Measurements from ENCODE around the gene PI4K2B. TPM values are rescaled to one million over a fixed set of nuclear protein-coding genes. Genes with fewer than 3 reads are reported as not detected.

Gene PI4K2B
- total and polyA plus RNA-seq, 2 experiments from 2014 or later, result 6.7 to 21.4 TPM

DNA sequence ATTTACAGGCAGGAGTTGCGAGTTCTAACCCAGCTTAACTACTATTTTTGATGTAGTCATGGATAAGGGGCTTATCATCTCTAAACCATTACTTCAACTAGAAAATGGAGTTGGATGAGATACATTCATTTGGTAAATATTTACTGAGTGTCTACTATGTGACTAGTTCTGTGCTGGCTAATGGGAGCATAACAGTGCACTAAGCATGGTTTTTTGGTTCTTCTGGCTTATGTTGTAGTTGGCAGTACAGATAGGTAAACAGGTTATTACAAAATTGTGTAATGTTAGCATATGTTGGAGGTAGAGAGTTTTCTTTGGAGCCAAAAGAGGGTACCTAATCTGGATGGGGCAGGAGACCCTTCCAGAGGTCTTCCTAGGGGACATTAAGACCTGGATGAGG, 25.8 kb upstream of the PI4K2B start:
- Histone ChIP-seq H2AFZ (no peak overlapping the region), H3K4me3 (no peak overlapping the region), H3F3A (replicated peaks; ENCODE audit: low read depth) (no peaks in the 10 kb centered on the region), H3K27me3 (ENCODE audit: insufficient read depth) (no peaks in the 10 kb centered on the region), H3K4me1 (ENCODE audit: insufficient read depth) (peaks cover 19% of the 10 kb centered on the region), H3K79me2 (replicated peaks; ENCODE audit: insufficient read depth) (no peaks in the 10 kb centered on the region), H3K36me3 (ENCODE audit: insufficient read depth) (0 out of 2 replicates have a peak, but pooled peaks cover 3% of the 10 kb centered on the region), H3K4me2 (no peak overlapping the region), H4K20me1 (replicated peaks; ENCODE audit: insufficient read depth) (no peaks in the 10 kb centered on the region), H3K9me2 (ENCODE audit: insufficient read depth) (peaks cover 38% of the 10 kb centered on the region), H3K27ac (ENCODE audit: low read depth) (no peak overlapping the region)
- Mint-ChIP-seq H3K4me3 (no peak overlapping the region), H3K4me1 (peaks cover 19% of the 10 kb centered on the region), H3K27ac (no peak overlapping the region), H3K27me3 (ENCODE audit: insufficient read depth, low read depth, poor library complexity) (peaks cover 1% of the 10 kb centered on the region), H3K9me3 (peaks cover 13% of the 10 kb centered on the region; the same call in 2 of the 3 replicates), H3K36me3 (ENCODE audit: low read depth) (peaks cover 10% of the 10 kb centered on the region)
- no peak for DNase-seq (ENCODE audit: low spot score)
- ATAC-seq, result no peak
- TF ChIP-seq NANOG (IDR thresholded peaks at IDR 0.05; ENCODE audit: borderline replicate concordance) (no peak), CREB1 (CRISPR knock-in tag; IDR thresholded peaks at IDR 0.05; ENCODE audit: low read depth) (no peak), JUNB (IDR thresholded peaks at IDR 0.05; ENCODE audit: unreplicated experiment) (no peak), POLR2AphosphoS5 (IDR thresholded peaks at IDR 0.05; ENCODE audit: low read depth) (no peak), EZH2 (IDR thresholded peaks at IDR 0.05; ENCODE audit: low read depth, unreplicated experiment) (no peak), EZH2phosphoT487 (IDR thresholded peaks at IDR 0.05; ENCODE audit: unreplicated experiment) (no peak), ZNF331 (CRISPR knock-in tag; IDR thresholded peaks at IDR 0.05; ENCODE audit: low read depth) (no peak), STAT1 (IDR thresholded peaks at IDR 0.05; ENCODE audit: unreplicated experiment) (no peak)
- TF ChIP-seq, protein P1, sequence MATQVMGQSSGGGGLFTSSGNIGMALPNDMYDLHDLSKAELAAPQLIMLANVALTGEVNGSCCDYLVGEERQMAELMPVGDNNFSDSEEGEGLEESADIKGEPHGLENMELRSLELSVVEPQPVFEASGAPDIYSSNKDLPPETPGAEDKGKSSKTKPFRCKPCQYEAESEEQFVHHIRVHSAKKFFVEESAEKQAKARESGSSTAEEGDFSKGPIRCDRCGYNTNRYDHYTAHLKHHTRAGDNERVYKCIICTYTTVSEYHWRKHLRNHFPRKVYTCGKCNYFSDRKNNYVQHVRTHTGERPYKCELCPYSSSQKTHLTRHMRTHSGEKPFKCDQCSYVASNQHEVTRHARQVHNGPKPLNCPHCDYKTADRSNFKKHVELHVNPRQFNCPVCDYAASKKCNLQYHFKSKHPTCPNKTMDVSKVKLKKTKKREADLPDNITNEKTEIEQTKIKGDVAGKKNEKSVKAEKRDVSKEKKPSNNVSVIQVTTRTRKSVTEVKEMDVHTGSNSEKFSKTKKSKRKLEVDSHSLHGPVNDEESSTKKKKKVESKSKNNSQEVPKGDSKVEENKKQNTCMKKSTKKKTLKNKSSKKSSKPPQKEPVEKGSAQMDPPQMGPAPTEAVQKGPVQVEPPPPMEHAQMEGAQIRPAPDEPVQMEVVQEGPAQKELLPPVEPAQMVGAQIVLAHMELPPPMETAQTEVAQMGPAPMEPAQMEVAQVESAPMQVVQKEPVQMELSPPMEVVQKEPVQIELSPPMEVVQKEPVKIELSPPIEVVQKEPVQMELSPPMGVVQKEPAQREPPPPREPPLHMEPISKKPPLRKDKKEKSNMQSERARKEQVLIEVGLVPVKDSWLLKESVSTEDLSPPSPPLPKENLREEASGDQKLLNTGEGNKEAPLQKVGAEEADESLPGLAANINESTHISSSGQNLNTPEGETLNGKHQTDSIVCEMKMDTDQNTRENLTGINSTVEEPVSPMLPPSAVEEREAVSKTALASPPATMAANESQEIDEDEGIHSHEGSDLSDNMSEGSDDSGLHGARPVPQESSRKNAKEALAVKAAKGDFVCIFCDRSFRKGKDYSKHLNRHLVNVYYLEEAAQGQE (IDR thresholded peaks at IDR 0.05; ENCODE audit: unreplicated experiment), result no peak

DNA sequence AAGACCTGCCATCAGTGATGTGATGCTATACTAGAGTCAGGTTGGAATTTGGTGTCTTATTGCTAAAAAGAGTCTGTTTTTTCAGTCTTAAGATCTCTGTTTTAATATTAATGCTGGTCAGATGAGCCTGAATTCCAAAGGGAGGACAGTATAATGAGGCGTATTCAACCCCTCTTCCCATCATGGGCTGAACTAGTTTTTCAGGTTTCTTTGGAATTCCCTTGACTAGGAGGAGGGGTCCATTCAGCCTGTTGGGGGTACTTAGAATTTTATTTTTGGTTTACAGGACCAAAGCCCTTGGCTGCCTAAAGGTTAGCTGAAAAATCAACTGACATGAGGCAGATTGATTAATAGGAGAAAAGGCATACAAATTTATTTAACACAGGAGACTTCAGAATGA, 24.1 kb upstream of the PI4K2B start:
- no peaks in the 10 kb centered on the region for H3K79me2 ChIP-seq (replicated peaks; ENCODE audit: insufficient read depth)
- Mint-ChIP-seq H3K27ac (peak overlapping the region; percentile 65; the same call in 1 of the 2 replicates), H3K4me3 (no peak overlapping the region), H3K9me3 (peaks cover 13% of the 10 kb centered on the region; the same call in 2 of the 3 replicates), H3K27me3 (ENCODE audit: insufficient read depth, low read depth, poor library complexity) (peaks cover 1% of the 10 kb centered on the region), H3K36me3 (ENCODE audit: low read depth) (peaks cover 10% of the 10 kb centered on the region), H3K4me1 (peaks cover 19% of the 10 kb centered on the region)
- peak overlapping the region; percentile 11; the same call in 1 of the 2 replicates for H3K4me2 ChIP-seq
- no peak overlapping the region for H2AFZ ChIP-seq
- peak; percentile 91 for ATAC-seq
- H3F3A ChIP-seq (replicated peaks; ENCODE audit: low read depth), result no peaks in the 10 kb centered on the region
- H3K9me2 ChIP-seq (ENCODE audit: insufficient read depth), result peaks cover 36% of the 10 kb centered on the region
- no peaks in the 10 kb centered on the region for H3K27me3 ChIP-seq (ENCODE audit: insufficient read depth)
- peaks cover 19% of the 10 kb centered on the region for H3K4me1 ChIP-seq (ENCODE audit: insufficient read depth)
- peak; percentile 79 for DNase-seq (ENCODE audit: low spot score)
- peak overlapping the region; percentile 12; the same call in 1 of the 2 replicates for H3K27ac ChIP-seq (ENCODE audit: low read depth)
- no peak overlapping the region for H3K4me3 ChIP-seq
- H4K20me1 ChIP-seq (replicated peaks; ENCODE audit: insufficient read depth), result no peaks in the 10 kb centered on the region
- 0 out of 2 replicates have a peak, but pooled peaks cover 3% of the 10 kb centered on the region for H3K36me3 ChIP-seq (ENCODE audit: insufficient read depth)
- no peak for TF ChIP-seq JUNB (IDR thresholded peaks at IDR 0.05; ENCODE audit: unreplicated experiment)
- TF ChIP-seq, protein P2, sequence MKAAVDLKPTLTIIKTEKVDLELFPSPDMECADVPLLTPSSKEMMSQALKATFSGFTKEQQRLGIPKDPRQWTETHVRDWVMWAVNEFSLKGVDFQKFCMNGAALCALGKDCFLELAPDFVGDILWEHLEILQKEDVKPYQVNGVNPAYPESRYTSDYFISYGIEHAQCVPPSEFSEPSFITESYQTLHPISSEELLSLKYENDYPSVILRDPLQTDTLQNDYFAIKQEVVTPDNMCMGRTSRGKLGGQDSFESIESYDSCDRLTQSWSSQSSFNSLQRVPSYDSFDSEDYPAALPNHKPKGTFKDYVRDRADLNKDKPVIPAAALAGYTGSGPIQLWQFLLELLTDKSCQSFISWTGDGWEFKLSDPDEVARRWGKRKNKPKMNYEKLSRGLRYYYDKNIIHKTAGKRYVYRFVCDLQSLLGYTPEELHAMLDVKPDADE (IDR thresholded peaks at IDR 0.05), result no peak
- TF ChIP-seq EZH2 (IDR thresholded peaks at IDR 0.05; ENCODE audit: low read depth, unreplicated experiment), result no peak
- TF ChIP-seq POLR2AphosphoS5 (IDR thresholded peaks at IDR 0.05; ENCODE audit: low read depth), result no peak
- no peak for TF ChIP-seq ZNF331 (CRISPR knock-in tag; IDR thresholded peaks at IDR 0.05; ENCODE audit: low read depth)
- TF ChIP-seq, protein P1 (IDR thresholded peaks at IDR 0.05; ENCODE audit: unreplicated experiment), result no peak
- TF ChIP-seq EZH2phosphoT487 (IDR thresholded peaks at IDR 0.05; ENCODE audit: unreplicated experiment), result no peak
- no peak for TF ChIP-seq STAT1 (IDR thresholded peaks at IDR 0.05; ENCODE audit: unreplicated experiment)
- TF ChIP-seq, protein P3, sequence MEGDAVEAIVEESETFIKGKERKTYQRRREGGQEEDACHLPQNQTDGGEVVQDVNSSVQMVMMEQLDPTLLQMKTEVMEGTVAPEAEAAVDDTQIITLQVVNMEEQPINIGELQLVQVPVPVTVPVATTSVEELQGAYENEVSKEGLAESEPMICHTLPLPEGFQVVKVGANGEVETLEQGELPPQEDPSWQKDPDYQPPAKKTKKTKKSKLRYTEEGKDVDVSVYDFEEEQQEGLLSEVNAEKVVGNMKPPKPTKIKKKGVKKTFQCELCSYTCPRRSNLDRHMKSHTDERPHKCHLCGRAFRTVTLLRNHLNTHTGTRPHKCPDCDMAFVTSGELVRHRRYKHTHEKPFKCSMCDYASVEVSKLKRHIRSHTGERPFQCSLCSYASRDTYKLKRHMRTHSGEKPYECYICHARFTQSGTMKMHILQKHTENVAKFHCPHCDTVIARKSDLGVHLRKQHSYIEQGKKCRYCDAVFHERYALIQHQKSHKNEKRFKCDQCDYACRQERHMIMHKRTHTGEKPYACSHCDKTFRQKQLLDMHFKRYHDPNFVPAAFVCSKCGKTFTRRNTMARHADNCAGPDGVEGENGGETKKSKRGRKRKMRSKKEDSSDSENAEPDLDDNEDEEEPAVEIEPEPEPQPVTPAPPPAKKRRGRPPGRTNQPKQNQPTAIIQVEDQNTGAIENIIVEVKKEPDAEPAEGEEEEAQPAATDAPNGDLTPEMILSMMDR (conservative IDR thresholded peaks at IDR 0.05; ENCODE audit: low read depth in 2 of 2), result no peak
- no peak for TF ChIP-seq ZNF114 (CRISPR knock-in tag; IDR thresholded peaks at IDR 0.05)
